ENCODE results near the gene NMNAT1.
A peak's percentile ranks its signal among the peaks of the same experiment; 100 is the strongest.

The NMNAT1 gene

DNA sequence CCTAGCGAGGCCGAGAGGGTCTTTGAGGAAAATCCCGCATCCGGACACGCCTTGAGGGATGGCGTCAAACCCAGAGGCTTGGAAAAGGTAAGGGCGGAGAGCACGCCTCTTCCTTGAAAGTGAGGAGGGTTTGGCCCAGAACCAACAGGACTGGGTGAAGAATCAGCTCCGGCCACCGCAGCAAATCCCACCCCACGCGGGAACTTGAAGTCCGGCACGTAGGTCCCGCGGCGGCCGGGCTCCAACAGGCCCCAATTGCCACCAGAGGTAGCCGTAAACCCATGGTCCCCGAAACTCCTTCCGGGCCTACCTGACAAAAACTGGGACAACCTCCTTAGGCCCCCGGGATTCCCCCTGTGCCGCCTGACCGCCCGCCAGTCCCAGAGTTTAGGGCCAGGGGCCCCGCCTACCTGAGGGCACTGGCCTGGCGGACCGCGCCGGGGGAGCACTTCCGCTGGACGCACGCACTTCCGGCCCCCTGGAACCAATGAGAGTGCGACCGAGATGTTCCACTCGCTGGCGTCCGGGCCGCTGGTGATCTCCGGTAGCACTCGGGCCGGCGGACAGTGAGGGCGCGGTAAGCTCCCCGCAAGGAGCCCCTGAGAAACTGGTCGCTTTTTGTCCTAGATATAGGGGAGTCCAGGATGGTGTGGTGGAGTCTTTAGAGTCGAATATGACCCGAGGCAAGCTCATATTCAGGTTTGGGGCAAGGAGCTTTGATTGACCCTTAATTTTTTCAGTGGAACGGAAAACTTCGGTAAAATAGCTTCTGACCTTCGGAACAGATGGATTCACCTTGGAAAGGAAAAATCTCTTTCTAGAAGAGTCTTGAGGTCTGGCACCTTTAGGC lies at the start of gene NMNAT1, which contains the start of gene LZIC:
NMNAT1 (plus strand) TSS at position 537 of the 850 bp plus-strand sequence. CDS start 28,599 bp downstream, outside the sequence.
LZIC (minus strand) TSS at position 453 of the 850 bp plus-strand sequence. CDS start 6,772 bp downstream, outside the sequence.
- peak within 1 kb of the TSS; percentile 91 for H3K4me3 ChIP-seq (ENCODE audit: low read depth, low read length)
- TF ChIP-seq, protein P1, sequence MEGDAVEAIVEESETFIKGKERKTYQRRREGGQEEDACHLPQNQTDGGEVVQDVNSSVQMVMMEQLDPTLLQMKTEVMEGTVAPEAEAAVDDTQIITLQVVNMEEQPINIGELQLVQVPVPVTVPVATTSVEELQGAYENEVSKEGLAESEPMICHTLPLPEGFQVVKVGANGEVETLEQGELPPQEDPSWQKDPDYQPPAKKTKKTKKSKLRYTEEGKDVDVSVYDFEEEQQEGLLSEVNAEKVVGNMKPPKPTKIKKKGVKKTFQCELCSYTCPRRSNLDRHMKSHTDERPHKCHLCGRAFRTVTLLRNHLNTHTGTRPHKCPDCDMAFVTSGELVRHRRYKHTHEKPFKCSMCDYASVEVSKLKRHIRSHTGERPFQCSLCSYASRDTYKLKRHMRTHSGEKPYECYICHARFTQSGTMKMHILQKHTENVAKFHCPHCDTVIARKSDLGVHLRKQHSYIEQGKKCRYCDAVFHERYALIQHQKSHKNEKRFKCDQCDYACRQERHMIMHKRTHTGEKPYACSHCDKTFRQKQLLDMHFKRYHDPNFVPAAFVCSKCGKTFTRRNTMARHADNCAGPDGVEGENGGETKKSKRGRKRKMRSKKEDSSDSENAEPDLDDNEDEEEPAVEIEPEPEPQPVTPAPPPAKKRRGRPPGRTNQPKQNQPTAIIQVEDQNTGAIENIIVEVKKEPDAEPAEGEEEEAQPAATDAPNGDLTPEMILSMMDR (IDR thresholded peaks at IDR 0.05; ENCODE audit: borderline replicate concordance, insufficient read depth, low read depth, low read length): no peak

DNA sequence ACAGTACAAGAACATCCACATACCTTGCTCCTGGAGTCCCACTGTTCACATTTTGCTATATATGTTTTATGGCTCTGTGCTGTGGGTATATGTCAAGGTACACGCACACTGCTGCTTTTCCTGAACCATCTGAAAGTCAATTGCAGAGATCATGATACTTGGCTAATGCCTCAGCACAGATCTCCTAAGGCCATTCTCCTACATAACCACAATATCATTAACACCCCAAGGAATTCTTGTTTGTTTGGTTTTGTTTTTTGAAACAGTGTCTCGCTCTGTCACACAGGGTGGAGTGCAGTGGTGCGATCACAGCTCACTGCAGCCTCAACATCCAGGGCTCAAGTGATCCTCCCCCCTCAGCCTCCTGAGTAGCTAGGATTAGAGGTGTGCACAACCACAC lies 49.2 kb upstream of the NMNAT1 start:
- TF ChIP-seq, protein P1 (IDR thresholded peaks at IDR 0.05; ENCODE audit: borderline replicate concordance, insufficient read depth, low read depth, low read length): no peak
- H3K4me3 ChIP-seq (ENCODE audit: low read depth, low read length): no peak overlapping the region

DNA sequence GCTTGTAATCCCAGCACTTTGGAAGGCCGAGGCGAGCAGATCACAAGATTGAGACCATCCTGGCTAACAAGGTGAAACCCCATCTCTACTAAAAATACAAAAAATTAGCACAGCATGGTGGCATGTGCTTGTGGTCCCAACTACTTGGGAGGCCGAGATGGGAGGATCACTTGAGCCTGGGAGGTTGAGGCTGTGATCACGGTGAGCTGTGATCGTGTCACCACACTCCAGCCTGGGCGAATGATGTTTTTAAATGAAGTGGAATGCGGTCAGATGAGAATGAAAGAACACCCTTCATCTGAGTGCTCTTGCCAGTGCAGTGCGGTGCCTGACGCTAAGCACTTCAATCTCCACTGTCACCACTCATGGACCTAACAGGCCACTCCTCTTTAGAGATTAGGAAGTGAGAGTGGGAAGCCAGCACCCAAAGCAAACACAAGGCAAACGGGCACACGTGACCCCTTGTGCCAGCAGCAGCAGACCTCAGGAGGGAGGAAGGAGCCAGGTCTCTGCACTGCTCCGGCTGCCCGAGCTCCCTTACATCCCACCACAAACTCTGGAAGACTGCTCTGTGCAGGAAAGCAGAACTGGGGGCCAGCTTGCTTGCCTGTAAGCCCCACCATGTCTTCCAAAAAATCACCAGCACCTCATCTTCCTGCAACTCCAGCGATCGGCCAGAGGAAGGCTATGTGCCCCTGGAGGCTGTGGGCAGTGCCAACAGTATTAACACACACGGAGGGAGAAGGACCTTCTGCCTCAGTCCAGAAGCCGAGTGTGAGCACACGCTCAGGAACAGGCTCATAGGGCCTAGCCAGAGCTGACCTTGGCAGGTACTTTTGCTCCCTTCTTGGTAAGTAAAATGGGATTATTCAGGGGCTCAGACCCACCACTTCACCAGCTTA lies 42.9 kb upstream of the NMNAT1 start:
- no peak overlapping the region for H3K4me3 ChIP-seq (ENCODE audit: low read depth, low read length)
- TF ChIP-seq, protein P1 (IDR thresholded peaks at IDR 0.05; ENCODE audit: borderline replicate concordance, insufficient read depth, low read depth, low read length): no peak

DNA sequence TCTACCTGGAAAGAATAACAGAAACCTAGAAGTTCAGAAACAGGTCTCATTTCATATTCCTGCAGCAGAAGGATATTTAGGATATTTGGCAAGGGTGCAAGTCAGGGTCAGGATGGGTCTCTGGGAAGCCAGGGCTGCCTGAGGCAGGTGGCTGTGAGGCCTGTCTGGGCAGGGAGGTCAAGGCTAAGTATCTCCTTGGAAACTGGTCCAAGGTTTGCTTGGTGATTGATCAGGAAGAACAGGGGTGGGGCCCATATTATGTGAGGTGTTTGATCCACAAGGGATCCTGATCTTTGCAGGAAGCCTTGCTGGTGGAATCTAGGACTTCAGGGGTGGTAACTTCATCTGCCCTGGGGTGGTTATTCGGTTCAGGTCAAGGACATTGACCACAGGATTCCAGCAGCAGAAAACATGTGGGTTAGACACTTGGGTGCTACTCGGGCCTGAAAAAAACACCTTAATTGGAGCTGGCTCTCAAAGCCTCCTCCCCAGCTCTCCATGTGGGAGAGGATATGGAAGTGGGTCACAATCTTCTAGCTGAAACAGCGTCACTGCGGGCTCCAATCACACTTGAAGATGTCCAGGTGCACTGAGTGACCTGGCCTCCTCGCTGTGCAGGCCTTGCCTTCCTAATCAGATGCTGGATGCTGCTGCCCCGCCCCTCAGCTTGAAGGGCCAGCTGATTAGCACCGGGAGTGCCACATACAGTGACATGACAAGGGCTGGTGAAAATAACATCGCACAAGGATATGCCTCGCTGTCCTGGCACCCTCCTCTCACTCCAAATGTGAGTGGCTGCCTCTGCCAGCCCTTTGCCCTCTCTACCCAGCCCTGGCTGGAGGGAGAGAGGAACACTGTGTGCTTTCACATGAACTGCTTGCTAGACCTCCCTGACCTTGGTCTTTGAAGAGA lies 41.9 kb upstream of the NMNAT1 start:
- TF ChIP-seq, protein P1 (IDR thresholded peaks at IDR 0.05; ENCODE audit: borderline replicate concordance, insufficient read depth, low read depth, low read length): no peak
- no peak overlapping the region for H3K4me3 ChIP-seq (ENCODE audit: low read depth, low read length)

DNA sequence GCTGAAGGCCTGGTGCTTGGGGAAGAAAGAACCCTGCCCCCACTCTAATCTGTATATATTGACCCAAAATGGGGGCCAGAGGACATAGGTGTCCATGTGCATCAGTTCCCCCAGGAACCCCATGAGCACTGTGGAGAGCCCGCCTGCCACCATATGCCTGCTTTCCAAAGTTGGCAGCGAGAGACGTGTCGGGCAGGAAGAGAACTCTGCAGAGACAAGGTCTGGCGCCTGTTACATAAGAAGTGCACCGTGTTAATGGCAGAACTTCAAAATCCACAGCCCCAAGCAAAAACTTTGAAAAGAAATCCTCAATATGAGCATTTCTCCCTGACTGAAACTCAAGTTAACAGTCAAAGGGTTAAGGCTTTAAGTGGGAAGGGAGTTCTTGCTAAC lies 41.2 kb upstream of the NMNAT1 start:
- TF ChIP-seq, protein P1 (IDR thresholded peaks at IDR 0.05; ENCODE audit: borderline replicate concordance, insufficient read depth, low read depth, low read length): no peak
- H3K4me3 ChIP-seq (ENCODE audit: low read depth, low read length): no peak overlapping the region

DNA sequence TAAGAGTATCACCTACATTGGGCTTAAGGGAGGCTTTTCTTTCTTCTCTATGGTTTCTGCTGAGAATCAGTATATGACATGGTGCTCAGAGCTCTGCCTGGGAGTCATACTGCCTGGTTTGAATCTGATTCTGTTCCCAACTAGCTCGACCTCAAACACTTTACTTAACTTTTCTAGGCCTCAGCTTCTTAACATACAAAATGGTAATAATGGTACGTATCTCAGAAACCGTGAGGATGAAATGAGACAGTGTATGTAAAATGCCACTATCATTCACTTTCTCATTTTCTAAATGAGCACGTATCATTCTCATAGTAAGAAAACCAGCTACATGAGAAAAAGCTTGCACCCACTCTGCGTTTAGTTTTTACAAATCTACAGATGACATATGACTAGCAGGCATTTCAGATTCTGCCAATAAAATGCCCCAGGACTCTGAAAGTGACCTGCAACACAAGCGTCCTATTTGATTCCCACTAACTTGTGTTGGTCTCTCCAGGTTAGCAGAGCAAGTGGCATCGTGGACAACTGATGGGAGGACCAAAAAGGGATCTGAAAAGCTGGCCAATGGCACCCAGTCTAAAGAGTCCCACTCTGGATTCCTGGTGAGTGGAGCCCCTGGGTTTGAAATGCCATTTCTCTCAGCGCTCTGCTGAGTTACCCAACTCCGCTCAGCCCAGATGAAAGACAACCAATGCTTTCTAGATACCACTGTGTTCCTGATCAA lies 39.3 kb upstream of the NMNAT1 start:
- TF ChIP-seq, protein P1 (IDR thresholded peaks at IDR 0.05; ENCODE audit: borderline replicate concordance, insufficient read depth, low read depth, low read length): no peak
- no peak overlapping the region for H3K4me3 ChIP-seq (ENCODE audit: low read depth, low read length)
